ENCODE measurements around the gene SPON1.

The SPON1 gene

GRCh38 chr11:14186046-14186775 lies 223.7 kb downstream of the SPON1 start:
- DNase-seq (ENCODE audit: low read depth): no peak

- DNase-seq (ENCODE audit: low read depth): no peak
These were observed 227.4 kb downstream of the SPON1 start for GRCh38 chr11:14189874-14190273.

GRCh38 chr11:14190992-14191778 lies 228.7 kb downstream of the SPON1 start:
- DNase-seq (ENCODE audit: low read depth): no peak

GRCh38 chr11:14193644-14194043 lies 231.1 kb downstream of the SPON1 start:
- no peak for DNase-seq (ENCODE audit: low read depth)

GRCh38 chr11:14202251-14203196 lies 240.0 kb downstream of the SPON1 start:
- no peak for DNase-seq (ENCODE audit: low read depth)

GRCh38 chr11:14203321-14203720 lies 240.8 kb downstream of the SPON1 start:
- no peak for DNase-seq (ENCODE audit: low read depth)

GRCh38 chr11:14212986-14213385 lies 250.5 kb downstream of the SPON1 start:
- DNase-seq (ENCODE audit: low read depth): no peak

- no peak for DNase-seq (ENCODE audit: low read depth)
These were observed 256.2 kb downstream of the SPON1 start for GRCh38 chr11:14218728-14219127.

GRCh38 chr11:14223636-14224288 lies 261.2 kb downstream of the SPON1 start:
- DNase-seq (ENCODE audit: low read depth): no peak

GRCh38 chr11:14224395-14224794 lies 261.9 kb downstream of the SPON1 start:
- DNase-seq (ENCODE audit: low read depth): no peak

- DNase-seq (ENCODE audit: low read depth): no peak
These were observed 263.1 kb downstream of the SPON1 start for GRCh38 chr11:14225666-14226065.

GRCh38 chr11:14228356-14228755 lies 265.8 kb downstream of the SPON1 start:
- DNase-seq (ENCODE audit: low read depth): no peak

- no peak for DNase-seq (ENCODE audit: low read depth)
These were observed 266.9 kb downstream of the SPON1 start for GRCh38 chr11:14229472-14229871.

GRCh38 chr11:14230407-14230806 lies 267.9 kb downstream of the SPON1 start:
- DNase-seq (ENCODE audit: low read depth): no peak

GRCh38 chr11:14232652-14233051 lies 270.1 kb downstream of the SPON1 start:
- no peak for DNase-seq (ENCODE audit: low read depth)

GRCh38 chr11:14234446-14234845 lies 271.9 kb downstream of the SPON1 start:
- DNase-seq (ENCODE audit: low read depth): no peak

- DNase-seq (ENCODE audit: low read depth): no peak
These were observed 273.2 kb downstream of the SPON1 start for GRCh38 chr11:14235701-14236100.

GRCh38 chr11:14237444-14237961 lies 275.0 kb downstream of the SPON1 start:
- no peak for DNase-seq (ENCODE audit: low read depth)

- no peak for DNase-seq (ENCODE audit: low read depth)
These were observed 277.7 kb downstream of the SPON1 start for GRCh38 chr11:14240221-14240620.

GRCh38 chr11:14240951-14241350 lies 278.4 kb downstream of the SPON1 start:
- no peak for DNase-seq (ENCODE audit: low read depth)

GRCh38 chr11:14242187-14242586 lies 279.7 kb downstream of the SPON1 start:
- no peak for DNase-seq (ENCODE audit: low read depth)

- DNase-seq (ENCODE audit: low read depth): no peak
These were observed 280.2 kb downstream of the SPON1 start for GRCh38 chr11:14242733-14243132.

Measured in HS-27A (cell line).